ENCODE measurements around the gene GLIS1. TPM values are rescaled to one million over a fixed set of nuclear protein-coding genes. Genes with fewer than 3 reads are reported as not detected.

GLIS1 gene
- total and polyA plus RNA-seq, 2 of the 8 experiments (the other 6 are each of a cell fraction or from before 2014, with no cell fraction given) = 0.15 to 0.22 TPM

- DNase-seq (ENCODE audit: low read depth in 1 of 2, low spot score in 2 of 2) (no peak), FAIRE-seq (no peak)
- no peak overlapping the region for H3K4me3 ChIP-seq (ENCODE audit: extremely low read depth in 1 of 4, insufficient read depth in 2 of 4, low read depth in 3 of 4, low read length in 4 of 4)
- H2BK120ac ChIP-seq (replicated peaks; ENCODE audit: low read depth, low read length) = no peak overlapping the region
- no peaks in the 10 kb centered on the region for H3K79me2 ChIP-seq (ENCODE audit: control insufficient read depth in 1 of 2, insufficient read depth in 2 of 2, low read length in 2 of 2)
- H3K56ac ChIP-seq (replicated peaks; ENCODE audit: insufficient read length, low read depth, low read length) = no peak overlapping the region
- H3K36me3 ChIP-seq (ENCODE audit: control insufficient read depth in 2 of 4, insufficient read depth in 4 of 4, low read length in 3 of 4) = no peaks in the 10 kb centered on the region
- no peak overlapping the region for H3K14ac ChIP-seq (ENCODE audit: insufficient read length)
- 83% methylated on average over 5 of the region's 5 CpGs; no CpG with 5 or more reads in 1 of the 2 experiments for WGBS, 2 experiments (ENCODE audit: extremely low coverage in 1 of 2, insufficient coverage in 1 of 2, insufficient read length in 1 of 2, insufficient replicate concordance in 2 of 2, low coverage in 1 of 2, low lambda C conversion rate in 2 of 2, missing lambda C conversion rate in 1 of 2)
- H3K27me3 ChIP-seq (replicated peaks in 1 of 4; ENCODE audit: control insufficient read depth in 3 of 4, extremely low read depth in 1 of 4, insufficient read depth in 3 of 4, low read length in 3 of 4) = no peaks in the 10 kb centered on the region; a peak in 1 of 7 replicates
- peaks cover 0 to 3% of the 10 kb centered on the region in 2 experiments for H4K20me1 ChIP-seq (replicated peaks in 1 of 2; ENCODE audit: control insufficient read depth in 1 of 2, insufficient read depth in 2 of 2, low read length in 2 of 2)
- no peak overlapping the region for H4K91ac ChIP-seq (replicated peaks; ENCODE audit: insufficient read length, low read length)
- H4K5ac ChIP-seq (ENCODE audit: insufficient read length, low read depth, low read length) = no peak overlapping the region
- no peak overlapping the region for H3K4me2 ChIP-seq (ENCODE audit: insufficient read depth in 1 of 2, low read depth in 2 of 2, low read length in 2 of 2)
- H3K23me2 ChIP-seq (ENCODE audit: low read depth, low read length) = peaks cover 4% of the 10 kb centered on the region; the same call in 1 of the 2 replicates
- H2AFZ ChIP-seq (ENCODE audit: low read length) = no peak overlapping the region
- H3K9me3 ChIP-seq (ENCODE audit: insufficient read depth in 2 of 2, low read depth in 1 of 2, low read length in 1 of 2) = no peaks in the 10 kb centered on the region
- no peak overlapping the region for H3K18ac ChIP-seq (ENCODE audit: extremely low read depth, low read length)
- H3K23ac ChIP-seq (ENCODE audit: insufficient read length) = no peak overlapping the region
- H3K4me1 ChIP-seq (replicated peaks in 1 of 4; ENCODE audit: control insufficient read depth in 3 of 4, insufficient read depth in 4 of 4, low read length in 3 of 4) = no peaks in the 10 kb centered on the region; a peak in 2 of 7 replicates
- H3K4ac ChIP-seq (replicated peaks; ENCODE audit: insufficient read length, low read depth, low read length) = no peak overlapping the region
- H2AK5ac ChIP-seq (ENCODE audit: low read depth, low read length) = no peak overlapping the region
- ChIA-PET CTCF (ENCODE audit: partially characterized antibody) (interaction anchor here (0.8 to 2.8 kb wide), 5 partner anchors 10 to 132 kb away, joined by 3 to 13 read pairs (median 5); no protein-coding TSS in a partner anchor), POLR2A (ENCODE audit: partially characterized antibody) (interaction anchor here (1.6 kb wide), 1 partner anchor 9 kb away, joined by 5 read pairs; no protein-coding TSS in a partner anchor)
- H3K9ac ChIP-seq (replicated peaks in 1 of 4; ENCODE audit: extremely low read depth in 1 of 4, low read depth in 3 of 4, low read length in 3 of 4) = no peak overlapping the region
- no peak overlapping the region for H2BK5ac ChIP-seq (ENCODE audit: low read depth, low read length)
- no peaks in the 10 kb centered on the region for H3K79me1 ChIP-seq (ENCODE audit: low read depth, low read length)
- H2BK15ac ChIP-seq (ENCODE audit: low read length) = no peak overlapping the region
- H2BK20ac ChIP-seq (ENCODE audit: low read length) = no peak overlapping the region
- H4K8ac ChIP-seq (ENCODE audit: extremely low read depth, insufficient read depth, low read length) = no peak overlapping the region
- H3K27ac ChIP-seq (ENCODE audit: low read depth, low read length) = no peak overlapping the region
- H2BK12ac ChIP-seq (ENCODE audit: low read depth, low read length) = no peak overlapping the region
- TF ChIP-seq EZH2 (IDR thresholded peaks at IDR 0.05; ENCODE audit: low read depth, low read length, severe bottlenecking) = no peak
- TF ChIP-seq CHD1 (IDR thresholded peaks at IDR 0.05; ENCODE audit: low read depth, low read length) = no peak
- no peak for TF ChIP-seq SP2 (IDR thresholded peaks at IDR 0.05; ENCODE audit: low read length)
- TF ChIP-seq CTCF (IDR thresholded peaks at IDR 0.05; ENCODE audit: control extremely low read depth in 1 of 3, insufficient read depth in 1 of 3, low read depth in 1 of 3, low read length in 3 of 3) = no peak
- TF ChIP-seq NANOG (IDR thresholded peaks at IDR 0.05; ENCODE audit: insufficient read depth, low read depth, low read length, poor library complexity, severe bottlenecking) = no peak
- no peak for TF ChIP-seq POLR2A (IDR thresholded peaks at IDR 0.05; ENCODE audit: control extremely low read depth in 1 of 2, low read depth in 2 of 2, low read length in 2 of 2)
- no peak for TF ChIP-seq JUN (IDR thresholded peaks at IDR 0.05; ENCODE audit: low read depth, low read length)
- no peak for TF ChIP-seq POLR2AphosphoS5 (IDR thresholded peaks at IDR 0.05; ENCODE audit: low read depth, low read length)
- TF ChIP-seq CBX5 (IDR thresholded peaks at IDR 0.05; ENCODE audit: low read depth, low read length) = no peak
- no peak for TF ChIP-seq CHD2 (IDR thresholded peaks at IDR 0.05; ENCODE audit: low read length)
- no peak for TF ChIP-seq SUZ12 (IDR thresholded peaks at IDR 0.05; ENCODE audit: low read length)
- TF ChIP-seq CREB1 (IDR thresholded peaks at IDR 0.05) = no peak
- no peak for TF ChIP-seq EGR1 (IDR thresholded peaks at IDR 0.05; ENCODE audit: borderline replicate concordance, low read depth, low read length)
These were observed 203.7 kb downstream of the GLIS1 start for GRCh38 chr1:53535226-53535625.

Measured in H1 (cell line).